ENCODE results near the gene PBX1.

The PBX1 gene

DNA sequence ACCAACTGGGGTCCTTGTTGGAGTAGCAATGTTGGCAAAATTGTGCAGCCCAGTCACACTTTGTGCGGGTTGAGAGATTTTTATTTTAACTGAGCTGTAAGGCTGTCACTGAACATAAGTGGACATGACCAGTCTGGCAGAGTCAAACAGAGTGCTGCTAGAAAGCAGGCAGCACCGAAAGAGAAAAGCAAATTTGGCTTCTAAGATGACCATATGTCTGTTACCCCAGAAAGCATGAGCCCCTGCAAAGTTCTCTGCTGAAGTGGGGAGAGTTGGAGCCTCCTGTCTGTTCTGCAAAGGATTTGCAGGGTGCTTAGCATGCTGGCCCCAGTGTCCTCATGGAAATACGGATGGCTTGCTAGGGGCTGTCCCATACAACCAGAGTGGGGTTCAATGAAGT is 220.4 kb downstream of the PBX1 start:
- DNase-seq (ENCODE audit: low read depth, low spot score), result no peak

DNA sequence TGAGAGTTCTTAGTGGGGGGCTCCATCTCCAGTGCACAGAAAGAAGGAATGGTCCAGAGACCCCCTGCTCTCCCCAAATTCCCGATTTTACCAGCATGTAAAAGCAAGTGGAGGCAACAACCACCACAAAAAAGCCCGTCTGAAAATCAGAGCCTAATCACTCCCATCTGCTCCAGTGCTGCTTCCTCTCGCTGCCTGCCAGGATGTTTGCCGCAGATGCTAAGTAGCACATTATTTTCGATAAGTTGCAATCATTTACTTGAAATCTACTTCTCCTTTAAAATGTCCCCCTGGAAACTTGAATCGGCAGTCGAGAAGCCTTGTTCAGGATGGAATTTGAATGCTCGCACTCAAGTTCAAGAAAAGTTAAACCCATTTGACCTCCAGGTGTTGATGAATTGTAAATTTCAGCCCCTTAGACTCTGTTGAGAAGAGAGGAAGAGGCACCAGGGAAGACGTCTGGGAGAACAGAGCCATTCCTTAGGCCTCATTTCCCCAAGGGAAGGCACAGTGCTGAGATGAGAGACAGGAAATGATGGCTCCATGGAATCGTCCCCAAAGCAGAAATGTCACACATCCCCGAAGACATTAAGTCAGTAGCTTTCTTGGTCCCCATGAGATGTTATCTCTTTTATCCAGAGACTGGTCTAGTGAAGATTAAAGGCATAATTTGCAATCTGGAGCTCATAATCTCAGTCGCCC is 221.3 kb downstream of the PBX1 start:
- no peak for DNase-seq (ENCODE audit: low read depth, low spot score)

DNA sequence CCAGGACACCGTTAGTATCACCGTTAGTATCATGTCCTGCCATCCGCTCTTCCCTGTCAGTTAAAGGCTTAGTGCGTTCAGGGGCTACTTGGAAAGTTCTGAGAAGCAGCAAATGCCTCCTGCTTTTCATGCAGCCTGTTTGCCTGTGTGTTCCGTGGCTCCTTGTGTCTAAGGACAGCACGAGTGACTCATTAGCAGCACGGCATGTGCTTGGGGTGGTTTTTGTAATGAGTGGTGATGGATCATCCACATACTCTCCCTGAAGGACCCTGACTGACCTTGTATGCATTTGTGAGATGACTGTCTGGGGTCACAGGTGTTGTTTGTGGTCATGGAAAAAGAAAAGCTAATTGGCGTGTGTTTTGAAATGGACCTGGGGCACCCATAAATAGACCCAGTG is 221.9 kb downstream of the PBX1 start:
- no peak for DNase-seq (ENCODE audit: low read depth, low spot score)

DNA sequence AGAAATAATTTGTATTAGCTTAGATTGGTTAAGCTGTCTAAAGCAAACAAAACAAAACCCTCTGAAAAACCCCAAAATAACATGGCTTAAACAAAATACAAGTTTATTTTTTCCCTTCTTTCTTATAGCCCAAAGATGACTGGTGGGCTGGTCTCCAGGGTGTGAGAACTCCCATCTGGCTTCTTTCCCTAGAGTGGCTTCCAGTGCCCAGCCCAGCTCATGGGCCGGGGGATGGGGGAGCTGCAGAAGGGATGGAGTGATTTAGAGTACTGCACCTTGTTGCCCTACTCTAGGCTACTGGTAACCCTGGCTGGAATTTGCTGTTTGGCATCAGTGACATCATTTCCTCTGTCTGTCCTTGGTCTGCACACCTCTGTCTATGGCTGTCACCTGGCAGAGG is 223.0 kb downstream of the PBX1 start:
- no peak for DNase-seq (ENCODE audit: low read depth, low spot score)

DNA sequence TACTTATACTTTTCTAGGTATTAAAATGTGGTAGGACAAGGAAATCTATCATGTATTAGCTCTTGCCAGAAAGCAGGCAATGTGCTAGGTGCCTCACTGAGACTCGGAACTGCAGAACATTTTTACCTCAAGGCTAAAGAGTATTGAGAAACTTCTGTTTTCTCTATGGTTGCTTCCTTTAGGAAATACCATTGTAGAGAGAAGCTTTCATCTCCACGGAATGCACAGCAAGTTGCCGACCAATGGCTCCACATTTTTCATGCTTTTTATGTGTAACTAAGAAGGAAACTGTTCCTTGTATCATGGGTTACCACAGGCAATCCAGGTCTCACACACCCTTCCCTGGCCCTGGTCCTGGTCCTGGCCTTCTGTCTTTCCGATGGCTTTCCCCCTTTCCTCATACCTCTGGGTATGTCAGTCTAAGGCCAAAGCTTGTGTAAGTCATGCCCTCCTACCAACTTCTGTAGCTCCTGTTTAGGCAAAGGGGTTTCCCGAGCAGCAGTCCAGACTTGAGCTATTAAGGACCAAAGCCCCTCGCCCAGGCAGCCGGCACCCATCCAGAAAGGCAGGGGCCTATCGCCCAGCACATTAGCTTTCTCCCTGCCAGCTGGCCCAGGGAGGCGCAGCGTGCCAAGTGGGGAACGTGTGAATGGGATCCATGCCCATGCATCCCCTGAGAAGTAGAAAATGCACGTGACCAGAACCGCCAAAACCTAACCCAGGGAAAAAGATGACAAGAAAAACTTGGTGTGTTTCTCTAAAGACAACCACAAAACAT is 225.0 kb downstream of the PBX1 start:
- DNase-seq (ENCODE audit: low read depth, low spot score), result no peak

DNA sequence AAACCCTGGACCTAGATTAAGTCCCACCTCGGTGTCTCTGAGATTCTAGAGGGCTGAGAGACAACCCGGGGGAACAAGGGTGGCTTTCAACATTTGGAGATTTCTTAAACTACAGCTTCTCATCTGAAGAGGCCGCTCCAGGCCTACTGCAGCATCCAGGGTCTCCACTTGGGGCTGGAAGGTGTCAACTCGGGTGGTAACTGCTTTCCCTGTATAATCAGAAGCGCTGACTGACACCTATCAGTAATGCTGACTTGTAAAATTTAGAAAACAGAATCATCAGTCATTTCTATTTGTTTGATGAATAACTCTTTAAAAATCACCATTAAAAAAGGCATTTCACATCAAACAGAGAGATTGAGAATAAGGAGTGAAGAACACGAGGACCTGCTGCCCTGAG is 226.0 kb downstream of the PBX1 start:
- DNase-seq (ENCODE audit: low read depth, low spot score), result no peak

DNA sequence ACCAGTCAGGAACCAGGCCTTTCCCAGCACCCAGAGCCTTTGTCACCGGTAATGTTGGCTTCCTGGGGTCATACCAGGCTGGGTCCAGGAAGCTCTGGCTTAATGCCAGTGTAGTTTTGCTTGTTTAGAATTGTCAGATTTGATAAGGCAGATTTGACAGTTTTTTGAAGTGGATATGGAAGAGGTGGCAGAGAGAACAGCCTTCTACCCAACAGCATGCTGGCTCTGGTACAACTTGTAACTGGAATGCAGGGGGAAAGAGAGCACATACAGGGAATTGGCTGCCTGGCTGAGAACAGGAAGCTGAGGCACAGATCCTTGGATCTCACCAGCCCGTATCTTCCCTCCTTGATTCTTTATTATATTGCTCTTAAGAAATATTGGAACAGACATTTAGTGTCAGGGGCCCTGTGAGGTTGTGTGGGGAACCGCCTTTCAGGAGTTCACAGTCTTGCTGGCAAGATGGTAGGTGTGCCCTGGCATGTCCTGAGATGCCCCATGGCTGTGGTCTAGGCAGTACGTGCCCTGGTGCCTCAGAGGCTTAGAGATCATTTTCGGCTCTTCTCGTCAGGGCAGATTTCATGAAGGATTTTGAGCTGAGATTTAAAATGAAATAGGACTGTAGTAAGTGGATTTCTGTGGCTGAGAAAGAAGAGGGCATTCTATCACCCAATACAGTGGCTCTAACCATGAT is 227.0 kb downstream of the PBX1 start:
- DNase-seq (ENCODE audit: low read depth, low spot score), result no peak

DNA sequence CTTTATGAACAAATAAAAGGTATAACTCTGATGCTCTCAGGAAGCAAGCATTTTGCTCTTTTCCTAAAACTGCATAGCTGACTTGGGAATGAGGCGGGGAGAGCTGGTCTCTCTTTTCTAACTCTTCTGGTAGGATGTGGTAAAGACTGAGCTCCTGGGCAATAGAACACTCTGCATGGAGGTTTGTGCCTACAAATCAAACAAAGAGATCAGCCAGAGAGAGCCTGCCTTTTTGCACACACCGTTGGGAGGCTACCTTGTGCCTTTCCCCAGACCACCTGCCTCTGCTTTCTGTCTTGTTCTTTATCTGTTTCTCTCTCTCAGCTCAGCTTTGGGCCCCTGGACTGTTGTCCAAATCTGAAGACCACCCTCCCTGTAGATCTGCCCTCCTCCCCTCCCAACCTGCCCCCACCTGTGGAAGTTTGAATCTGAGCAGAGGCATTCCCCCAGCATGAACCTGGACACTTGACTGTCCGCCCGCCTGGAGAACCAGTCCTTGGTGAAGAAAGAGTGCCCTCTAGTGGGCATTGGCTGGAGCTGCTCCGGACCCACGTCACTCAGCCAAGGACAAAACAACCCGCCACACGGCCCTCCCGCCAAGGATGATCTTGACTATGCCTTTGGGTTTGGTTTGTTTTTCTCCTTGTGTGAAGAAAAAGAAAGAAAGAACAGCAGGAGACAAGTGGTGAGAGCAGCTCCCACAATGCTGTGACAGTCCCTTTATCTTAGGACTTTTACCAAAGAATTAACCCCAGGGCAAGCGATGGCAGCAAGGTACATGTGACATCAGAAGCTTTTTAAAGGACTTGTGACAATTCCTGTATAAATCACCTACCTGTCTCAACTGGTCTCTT is 228.2 kb downstream of the PBX1 start:
- no peak for DNase-seq (ENCODE audit: low read depth, low spot score)

DNA sequence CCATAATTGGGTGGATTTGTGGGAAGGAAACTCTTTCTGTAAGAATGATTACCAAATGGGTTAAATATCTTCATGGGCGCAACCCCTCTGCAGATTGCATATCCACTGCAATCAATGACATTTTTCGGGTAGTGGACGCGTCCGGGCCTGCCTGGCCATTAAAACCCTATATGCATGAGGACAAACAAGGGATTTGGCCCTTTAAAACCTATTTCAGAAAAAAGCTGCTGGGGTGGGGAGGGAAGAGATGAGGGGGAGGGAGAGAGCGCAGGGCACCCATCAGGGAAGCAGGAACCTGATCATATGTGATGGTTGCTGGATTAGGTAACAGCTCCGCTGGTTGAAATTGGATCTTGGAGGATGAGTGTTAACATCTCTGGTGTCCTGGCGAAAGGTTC is 228.8 kb downstream of the PBX1 start:
- no peak for DNase-seq (ENCODE audit: low read depth, low spot score)

DNA sequence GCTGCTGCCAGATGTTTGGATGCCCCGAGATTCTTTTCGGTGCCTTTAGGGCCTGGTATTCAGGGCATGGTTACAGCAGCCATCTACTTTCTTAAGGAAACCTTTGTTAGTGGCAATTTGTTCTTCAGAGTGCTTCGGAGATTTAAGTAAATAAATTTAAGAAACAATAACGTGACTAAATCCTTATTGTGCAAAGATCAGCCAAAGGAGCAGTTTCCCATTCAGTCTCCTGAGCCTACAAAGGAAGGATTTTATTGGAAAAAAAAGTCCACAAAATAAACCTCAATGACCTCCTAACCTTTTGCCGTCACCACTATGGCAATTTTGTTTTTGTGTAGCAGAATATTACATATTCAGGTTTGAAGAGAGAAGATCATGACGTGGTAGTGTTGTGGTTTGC is 231.1 kb downstream of the PBX1 start:
- DNase-seq (ENCODE audit: low read depth, low spot score), result no peak

DNA sequence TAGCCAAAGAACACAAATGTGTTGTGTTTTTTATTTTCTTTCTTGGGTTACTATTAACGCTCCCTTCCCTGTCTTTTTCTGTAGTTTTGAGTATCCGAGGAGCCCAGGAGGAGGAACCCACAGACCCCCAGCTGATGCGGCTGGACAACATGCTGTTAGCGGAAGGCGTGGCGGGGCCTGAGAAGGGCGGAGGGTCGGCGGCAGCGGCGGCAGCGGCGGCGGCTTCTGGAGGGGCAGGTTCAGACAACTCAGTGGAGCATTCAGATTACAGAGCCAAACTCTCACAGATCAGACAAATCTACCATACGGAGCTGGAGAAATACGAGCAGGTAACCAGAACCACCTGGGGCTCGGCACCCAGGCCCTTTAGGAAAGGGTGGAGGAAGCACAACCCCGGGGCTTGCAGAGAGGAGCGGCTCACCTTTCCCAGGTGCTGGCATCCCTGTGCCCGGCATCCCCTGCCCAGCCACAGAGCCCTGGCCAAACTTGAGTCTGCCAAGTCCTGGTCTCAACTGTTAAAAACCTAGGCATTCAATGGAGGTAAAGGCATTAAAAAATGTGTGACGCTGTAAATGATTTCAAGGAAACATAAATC is 233.5 kb downstream of the PBX1 start:
- no peak for DNase-seq (ENCODE audit: low read depth, low spot score)

DNA sequence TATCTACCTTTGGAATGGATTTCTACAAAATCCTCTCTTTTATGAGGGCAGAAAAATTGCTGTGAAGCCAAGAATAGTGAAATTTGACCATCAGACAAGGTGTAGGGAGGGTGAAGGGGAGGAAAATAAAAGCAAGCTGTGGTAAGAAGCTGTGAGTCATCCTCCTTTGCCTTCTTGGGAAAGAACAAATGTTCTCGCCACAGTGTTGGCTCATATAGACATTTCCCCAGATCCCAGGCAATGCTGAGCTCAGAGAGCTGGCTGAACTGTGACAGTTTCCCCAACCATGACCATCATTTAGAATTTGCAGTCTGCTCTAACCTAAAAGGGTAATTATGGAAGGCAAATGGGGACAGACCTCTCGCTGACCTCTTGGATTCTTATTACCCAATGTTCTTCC is 235.4 kb downstream of the PBX1 start:
- DNase-seq (ENCODE audit: low read depth, low spot score), result peak; percentile 69

DNA sequence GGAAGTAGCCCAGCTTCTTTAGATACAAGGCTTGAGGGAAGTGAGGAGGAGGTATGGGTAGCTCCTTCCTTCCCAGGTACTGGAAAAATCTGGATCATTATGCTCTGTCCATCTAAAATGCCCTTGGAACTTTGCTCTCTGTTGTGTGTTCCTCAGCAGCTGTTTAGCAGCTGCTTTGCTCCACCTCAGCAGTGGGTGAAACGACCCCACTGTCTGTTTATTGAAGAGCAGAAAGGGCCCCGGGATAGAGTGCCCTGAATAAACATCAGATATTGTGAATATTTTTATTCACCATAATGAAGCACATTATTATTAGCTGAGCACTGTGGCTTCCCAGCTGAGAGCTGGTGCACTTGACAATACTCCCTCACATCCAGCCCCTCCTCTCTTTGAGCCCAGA is 237.9 kb downstream of the PBX1 start:
- no peak for DNase-seq (ENCODE audit: low read depth, low spot score)

DNA sequence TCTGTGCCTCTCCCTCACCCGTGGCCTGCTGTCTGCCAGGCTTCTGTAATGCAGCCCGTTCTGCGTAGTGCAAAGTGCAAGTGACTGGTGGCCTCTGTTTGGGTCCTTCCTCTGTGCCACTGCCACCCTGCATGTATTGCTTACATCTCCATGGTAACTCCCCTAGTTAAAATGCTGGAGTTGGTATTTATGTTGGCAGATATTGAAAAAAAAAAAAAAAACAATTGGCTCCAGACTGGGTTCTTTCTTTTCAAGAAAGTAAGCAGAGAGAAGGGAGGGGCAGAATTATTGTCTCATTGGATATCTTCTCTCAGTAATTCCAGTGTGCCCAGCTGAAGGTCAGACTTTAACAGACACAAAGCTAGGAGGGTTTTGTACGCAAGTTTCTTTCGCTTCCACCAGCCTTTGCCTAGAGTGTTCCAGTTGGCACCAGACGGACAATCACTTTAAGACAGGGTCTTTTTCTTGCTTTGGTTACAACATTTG is 242.3 kb downstream of the PBX1 start:
- no peak for DNase-seq (ENCODE audit: low read depth, low spot score)

DNA sequence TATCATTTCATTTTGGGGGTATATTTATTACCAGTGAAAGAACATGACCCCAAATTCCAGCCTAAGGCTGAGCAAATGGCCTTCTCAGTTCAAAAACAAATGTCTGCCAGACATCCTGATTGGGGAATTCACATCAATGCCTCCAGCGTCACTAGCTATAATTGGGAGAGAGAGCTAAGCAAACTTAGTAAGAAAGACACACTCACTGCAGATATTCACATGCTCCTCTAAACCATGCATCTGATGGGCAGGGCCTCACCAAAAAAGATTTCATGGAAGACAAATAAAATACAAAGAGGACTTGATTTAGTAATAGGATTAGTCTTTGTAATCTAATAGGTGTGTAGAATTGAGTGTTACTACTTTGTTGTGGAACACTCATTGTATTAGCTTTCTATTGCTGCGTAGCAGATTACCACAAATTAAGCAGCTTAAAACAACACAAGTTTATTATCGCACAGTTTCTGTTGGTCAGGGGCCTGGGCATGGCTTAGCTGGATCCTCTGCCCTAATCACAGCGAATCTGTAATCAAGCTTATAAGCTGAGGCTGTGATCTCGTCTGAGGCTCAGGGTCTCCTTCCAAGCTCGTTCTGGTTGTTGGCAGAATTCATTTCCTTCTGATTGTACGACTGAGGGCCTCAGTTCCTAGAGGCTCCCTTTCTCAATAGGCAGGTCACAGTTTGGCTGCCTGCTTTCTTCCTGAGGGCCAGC is 243.0 kb downstream of the PBX1 start:
- DNase-seq (ENCODE audit: low read depth, low spot score), result no peak

DNA sequence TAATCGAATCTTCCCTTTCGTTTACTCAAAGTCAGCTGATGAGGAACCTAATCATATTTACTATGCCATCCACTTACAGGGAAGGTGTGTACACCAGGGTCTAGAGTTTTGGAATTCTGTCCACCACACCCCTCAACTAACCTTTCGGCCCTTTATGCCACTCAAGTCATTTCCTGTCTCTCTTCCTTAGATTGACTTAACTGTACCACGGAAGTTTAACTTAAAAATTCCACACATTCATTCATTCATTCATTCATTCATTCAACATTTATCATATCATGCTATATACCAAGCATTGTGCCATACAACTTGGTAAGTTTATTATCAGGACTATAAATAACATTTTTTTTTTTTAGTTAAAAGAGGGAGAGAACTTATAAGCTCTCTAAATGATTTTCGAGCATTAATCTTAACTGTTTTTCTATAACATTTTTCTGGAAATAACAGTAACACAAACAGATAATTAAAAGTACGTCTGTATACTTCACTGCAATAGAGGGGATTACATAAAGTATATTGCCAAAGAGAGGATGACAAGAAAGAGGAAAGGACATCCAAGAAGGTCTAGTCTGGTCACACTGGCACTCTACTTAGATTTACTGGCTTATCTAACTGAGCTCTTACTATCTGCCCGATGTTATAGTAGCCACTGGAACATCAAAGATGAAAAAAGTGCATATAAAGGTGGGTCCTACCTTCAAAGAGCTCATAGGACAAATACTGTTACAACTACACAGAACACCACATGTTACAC is 243.7 kb downstream of the PBX1 start:
- DNase-seq (ENCODE audit: low read depth, low spot score), result no peak

DNA sequence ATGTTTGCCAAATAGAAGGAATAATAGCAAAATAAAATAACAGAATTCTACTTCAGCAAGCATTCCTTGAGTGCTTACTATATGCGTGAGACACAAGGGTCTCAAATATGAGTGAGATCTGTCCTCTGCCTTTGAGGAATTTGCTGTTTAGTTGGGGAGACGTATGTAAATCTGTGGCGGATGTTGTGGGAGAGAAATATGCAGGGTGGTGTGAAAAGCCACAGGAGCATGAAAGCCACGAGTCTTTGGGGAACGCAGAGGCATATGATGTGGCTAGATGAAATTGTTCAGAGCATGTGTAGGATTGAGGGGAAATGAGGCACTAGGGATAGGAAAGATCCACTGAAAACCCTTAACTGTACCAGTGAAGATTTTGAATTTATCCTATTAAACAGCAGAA is 244.4 kb downstream of the PBX1 start:
- DNase-seq (ENCODE audit: low read depth, low spot score), result no peak

DNA sequence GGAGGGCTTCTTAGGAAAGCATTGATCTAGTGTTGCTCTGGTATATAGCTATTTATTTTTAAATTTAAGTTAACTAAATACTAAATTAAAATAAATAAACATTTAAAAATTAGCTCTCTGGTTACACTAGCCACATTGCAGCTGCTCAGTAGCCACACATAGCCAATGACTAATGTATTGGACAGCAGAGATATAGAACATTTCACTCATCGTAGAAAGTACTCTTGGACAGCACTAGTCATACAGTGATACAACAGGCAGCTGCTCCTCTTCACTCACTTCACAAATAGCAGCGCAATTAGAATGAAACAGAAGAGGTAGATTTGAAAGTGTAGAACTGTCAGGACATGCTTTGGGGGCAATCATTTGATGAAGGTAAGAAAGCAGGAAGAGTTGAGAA is 245.4 kb downstream of the PBX1 start:
- DNase-seq (ENCODE audit: low read depth, low spot score), result no peak

DNA sequence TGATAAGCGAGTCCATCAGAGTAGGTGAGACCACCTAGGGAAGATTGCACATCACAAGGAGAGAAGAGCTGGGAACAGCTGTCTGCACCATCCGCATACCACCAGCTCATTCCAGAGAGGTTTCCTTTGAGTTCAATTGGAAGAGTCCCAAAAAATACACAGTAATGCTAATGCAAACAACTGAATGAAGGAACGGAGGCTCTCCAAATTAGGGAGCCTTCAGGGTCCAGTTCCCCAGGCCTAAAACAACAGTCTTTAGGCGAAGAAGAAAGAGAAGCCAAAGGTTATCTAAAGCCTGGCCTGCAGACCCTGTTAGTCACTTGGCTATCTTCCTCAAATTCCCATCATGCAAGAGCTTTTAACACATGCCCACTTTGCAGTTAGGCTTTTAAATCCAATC is 246.4 kb downstream of the PBX1 start:
- no peak for DNase-seq (ENCODE audit: low read depth, low spot score)

DNA sequence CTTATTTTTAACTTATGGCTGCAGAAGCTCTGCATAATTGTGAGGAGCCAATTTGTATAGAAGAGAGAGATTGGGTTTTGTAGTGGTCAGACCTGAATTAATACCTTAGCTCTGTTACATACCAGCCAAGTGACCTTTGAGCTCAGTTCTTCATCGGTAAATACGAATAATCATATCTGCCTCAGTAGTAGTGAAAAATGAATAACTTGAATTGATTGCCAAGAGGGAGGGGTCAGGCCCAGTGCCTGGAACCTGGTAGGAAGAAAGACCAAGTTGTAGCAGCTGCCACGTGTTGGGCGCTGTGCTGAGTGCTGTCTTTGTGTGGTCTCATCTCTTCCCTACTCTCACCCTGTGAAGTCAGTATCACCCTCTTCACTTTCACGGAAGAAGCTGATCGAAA is 247.5 kb downstream of the PBX1 start:
- no peak for DNase-seq (ENCODE audit: low read depth, low spot score)
